ENCODE measurements around the gene FOCAD.

DNA sequence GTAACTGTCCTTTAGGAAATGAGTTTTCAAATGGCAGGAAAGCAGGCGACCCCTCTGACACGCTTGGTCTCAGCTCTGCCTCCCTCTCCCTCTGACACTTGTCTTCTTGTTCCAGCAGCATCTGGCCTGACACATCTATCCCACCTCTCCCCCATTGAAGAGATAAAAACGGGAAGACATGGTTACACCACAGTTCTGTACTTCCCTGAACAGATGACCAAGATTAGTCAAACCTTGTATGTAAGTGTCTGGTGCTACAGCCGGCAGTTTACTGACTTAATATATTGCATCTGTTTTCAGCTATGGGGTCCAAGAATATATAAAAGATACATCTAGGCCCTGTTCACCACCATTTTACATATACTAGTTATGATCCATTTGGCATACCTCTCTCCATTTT is 32.1 kb upstream of the FOCAD start:
- TF ChIP-seq BACH2 (CRISPR knock-in tag; IDR thresholded peaks at IDR 0.05; ENCODE audit: borderline replicate concordance), result no peak
- TF ChIP-seq RARB (CRISPR knock-in tag; IDR thresholded peaks at IDR 0.05), result no peak
- TF ChIP-seq, protein P1, sequence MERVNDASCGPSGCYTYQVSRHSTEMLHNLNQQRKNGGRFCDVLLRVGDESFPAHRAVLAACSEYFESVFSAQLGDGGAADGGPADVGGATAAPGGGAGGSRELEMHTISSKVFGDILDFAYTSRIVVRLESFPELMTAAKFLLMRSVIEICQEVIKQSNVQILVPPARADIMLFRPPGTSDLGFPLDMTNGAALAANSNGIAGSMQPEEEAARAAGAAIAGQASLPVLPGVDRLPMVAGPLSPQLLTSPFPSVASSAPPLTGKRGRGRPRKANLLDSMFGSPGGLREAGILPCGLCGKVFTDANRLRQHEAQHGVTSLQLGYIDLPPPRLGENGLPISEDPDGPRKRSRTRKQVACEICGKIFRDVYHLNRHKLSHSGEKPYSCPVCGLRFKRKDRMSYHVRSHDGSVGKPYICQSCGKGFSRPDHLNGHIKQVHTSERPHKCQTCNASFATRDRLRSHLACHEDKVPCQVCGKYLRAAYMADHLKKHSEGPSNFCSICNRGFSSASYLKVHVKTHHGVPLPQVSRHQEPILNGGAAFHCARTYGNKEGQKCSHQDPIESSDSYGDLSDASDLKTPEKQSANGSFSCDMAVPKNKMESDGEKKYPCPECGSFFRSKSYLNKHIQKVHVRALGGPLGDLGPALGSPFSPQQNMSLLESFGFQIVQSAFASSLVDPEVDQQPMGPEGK (CRISPR knock-in tag; IDR thresholded peaks at IDR 0.05; ENCODE audit: borderline replicate concordance), result no peak

All from SK-N-SH treated with all-trans-retinoic acid at 6 μM for 48 hours (cell line).